Kidney capillary endothelial cell (primary cell): Measurements from ENCODE around the gene ZNF865.
"Not testable (repeated sequence)": the region's sequence is repeated elsewhere in the genome, so short reads cannot be mapped to it uniquely, and the experiment has no call there.

Experiments
- DNase-seq: peaks from one replicate; pipeline ENCODE4 v3.0.0-alpha.2; 2018; ENCODE audit warnings: low spot score

The ZNF865 gene

GRCh38 chr19:55605637-55606470 lies at the start of gene ZNF865:
TSS of gene ZNF865 (plus strand) at chr19:55605647. CDS start at chr19:55613619, 7,972 bp downstream.
- peak; percentile 78 for DNase-seq

DNA sequence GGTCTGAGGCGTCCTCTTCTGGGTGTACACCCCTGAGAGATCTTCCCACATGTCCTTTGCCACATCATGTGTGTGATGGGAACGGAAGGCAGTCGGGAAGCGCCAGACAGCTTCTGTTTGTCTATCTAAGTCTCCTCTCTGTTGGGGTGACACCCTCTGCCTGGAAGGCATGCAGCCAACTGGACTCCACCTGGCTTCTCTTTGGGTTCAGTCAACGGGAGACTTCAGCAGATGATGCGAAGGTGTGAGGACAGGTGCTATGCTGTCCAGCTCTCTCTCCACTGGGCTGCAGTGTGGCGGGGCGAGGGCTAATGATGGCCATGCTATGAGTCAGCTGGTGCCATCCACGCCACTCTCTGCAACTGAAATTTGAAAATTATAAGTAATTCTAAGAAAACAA lies 45.8 kb upstream of the ZNF865 start:
- DNase-seq = no peak

- no peak for DNase-seq
Measured at GRCh38 chr19:55563261-55563690, 42.2 kb upstream of the ZNF865 start.

- DNase-seq = no peak
Measured at GRCh38 chr19:55566823-55567222, 38.6 kb upstream of the ZNF865 start.

DNA sequence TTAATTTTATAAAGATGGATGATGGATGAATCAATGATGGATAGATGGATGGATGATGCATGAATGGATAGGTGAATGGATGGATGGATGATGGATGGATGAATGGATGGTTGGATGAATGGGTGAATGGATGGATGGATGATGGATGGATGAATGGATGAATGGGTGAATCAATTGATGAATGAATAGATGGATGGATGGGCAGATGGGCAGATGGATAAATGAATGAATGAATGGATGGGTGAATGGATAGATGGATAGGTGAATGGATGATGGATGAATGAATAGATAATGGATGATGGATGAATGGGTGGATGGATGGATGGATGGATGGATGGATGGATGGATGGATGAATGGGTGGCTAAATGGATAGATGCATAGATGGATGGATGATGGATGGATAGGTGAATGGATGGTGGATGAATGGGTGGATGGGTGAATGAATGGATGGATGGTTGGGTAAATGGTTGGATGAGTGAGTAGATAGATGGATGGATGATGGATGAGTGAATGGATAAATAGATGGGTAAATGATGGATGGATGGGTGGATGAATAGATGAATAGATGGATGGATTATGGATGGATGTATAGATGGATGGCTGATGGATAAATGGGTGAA lies 37.6 kb upstream of the ZNF865 start:
- DNase-seq = no peak

GRCh38 chr19:55569477-55569876 lies 36.0 kb upstream of the ZNF865 start:
- not testable (repeated sequence) for DNase-seq

GRCh38 chr19:55573929-55574328 lies 31.5 kb upstream of the ZNF865 start:
- not testable (repeated sequence) for DNase-seq

DNA sequence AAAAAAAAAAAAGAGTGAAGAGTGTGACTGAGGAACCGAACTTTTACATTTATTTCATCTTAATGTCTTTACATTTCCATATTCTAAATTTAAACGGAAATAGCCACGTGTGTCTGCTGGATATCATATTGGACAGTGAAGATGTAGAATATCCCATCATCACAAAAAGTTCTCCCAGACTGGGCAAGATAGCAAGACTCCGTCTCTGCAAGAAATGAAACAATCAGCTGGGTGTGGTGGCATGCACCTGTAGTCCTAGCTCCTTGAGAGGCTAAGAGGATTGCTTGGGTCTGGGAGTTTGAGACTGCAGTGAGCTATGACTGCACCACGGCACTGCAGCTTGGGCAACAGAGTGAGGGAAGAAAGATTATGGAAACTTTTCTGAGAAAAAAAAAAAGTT lies 28.7 kb upstream of the ZNF865 start:
- no peak for DNase-seq

GRCh38 chr19:55578031-55578760 lies 27.3 kb upstream of the ZNF865 start:
- no peak for DNase-seq

- no peak for DNase-seq
Measured at GRCh38 chr19:55578761-55579747, 26.4 kb upstream of the ZNF865 start.

GRCh38 chr19:55579766-55580621 lies 25.5 kb upstream of the ZNF865 start:
- no peak for DNase-seq

DNA sequence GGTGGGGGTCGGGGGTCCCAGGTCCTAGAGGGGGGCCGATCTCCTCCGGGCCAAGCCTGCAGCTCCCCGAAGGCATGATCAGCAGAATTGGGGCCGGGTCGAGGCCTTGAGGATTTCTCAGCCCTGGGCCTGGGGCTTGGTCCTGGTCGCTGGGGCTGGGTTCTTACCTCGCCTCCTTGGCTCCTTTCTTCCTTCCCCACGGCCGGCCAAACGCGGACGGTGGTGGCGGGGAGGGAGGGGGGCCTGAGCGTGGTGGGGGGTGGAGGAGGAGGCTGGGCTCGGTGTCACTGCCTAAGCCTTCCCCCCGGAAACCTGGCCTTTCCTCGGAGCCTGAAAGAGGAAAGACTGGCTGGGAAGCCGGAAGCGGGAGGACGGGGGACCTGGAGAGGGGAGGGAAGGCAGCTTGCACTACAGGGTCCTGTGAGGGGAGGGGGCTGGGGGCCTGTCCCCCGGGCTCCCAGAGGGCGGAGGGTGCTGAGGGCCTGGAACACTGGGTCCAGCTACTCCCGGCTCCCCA lies 24.8 kb upstream of the ZNF865 start, which contains the start of gene ZNF579:
TSS of gene ZNF579 (minus strand) at position 221 of the 517 bp plus-strand sequence. CDS start 1,209 bp downstream, outside the sequence.
- DNase-seq = peak; percentile 70

DNA sequence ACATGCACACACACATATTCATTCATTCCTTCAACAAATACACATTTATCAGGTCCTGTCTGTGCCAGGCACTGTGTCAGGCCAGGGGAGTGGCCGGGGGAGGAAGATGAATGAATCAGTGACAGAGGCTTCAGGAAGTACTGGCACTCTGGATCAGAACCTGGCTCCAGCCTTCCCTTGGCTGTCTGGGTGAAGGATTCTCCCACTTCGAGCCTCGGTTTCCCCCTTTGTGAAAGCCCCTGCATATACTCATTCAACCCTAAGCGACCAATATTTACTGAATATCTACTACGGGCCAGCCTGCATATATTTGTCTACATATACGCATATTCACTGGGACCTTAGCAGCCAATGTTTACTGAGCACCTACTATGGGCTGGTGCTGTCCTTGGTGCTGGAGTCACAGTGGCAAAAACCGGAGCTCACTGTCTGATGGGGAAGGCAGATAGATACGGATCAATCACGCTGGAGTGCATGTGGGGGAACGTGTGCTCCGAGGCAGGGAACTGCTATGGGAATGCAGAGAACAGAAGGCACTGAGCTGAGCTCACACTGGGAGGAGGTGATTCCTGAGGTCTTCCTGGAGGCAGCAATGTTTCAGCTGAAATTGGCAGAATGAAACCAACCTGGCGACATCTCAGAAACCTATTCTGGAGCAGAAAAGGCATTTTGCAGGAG lies 24.2 kb upstream of the ZNF865 start:
- no peak for DNase-seq

DNA sequence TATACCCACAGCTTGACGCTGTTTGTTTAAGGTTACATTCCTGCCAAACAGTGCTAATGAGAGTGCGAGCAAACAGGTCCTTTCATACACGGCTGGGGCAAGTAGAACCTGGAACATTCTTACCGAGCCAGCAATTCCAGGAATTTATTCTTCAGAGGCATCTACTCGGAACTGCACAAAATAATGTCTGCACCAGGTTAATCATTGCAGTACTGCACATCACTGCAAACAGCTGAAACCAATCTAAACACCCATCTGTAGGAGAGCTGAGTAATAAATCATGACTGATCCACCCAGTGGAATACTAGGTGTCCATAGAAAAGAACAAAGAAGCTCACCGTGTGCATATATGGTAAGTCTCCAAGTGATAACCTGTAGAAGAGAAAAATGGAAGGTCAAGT lies 23.6 kb upstream of the ZNF865 start:
- DNase-seq = no peak

DNA sequence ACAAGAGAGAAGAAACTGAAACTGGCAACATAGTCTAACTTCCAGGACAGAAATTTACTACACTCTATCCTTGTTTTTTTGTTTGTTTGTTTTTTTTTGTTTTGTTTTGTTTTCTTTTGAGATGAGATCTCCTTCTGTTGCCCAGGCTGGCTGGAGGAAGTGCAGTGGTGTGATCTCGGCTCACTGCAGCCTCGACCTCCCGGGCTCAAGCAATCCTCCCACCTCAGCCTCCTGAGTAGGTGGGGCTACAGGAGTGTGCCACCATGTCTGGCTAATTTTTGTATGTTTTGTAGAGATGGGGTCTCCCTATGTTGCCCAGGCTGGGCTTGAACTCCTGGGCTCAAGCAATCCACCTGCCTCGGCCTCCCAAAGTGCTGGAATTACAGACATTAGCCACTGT lies 23.2 kb upstream of the ZNF865 start:
- DNase-seq = not testable (repeated sequence)

DNA sequence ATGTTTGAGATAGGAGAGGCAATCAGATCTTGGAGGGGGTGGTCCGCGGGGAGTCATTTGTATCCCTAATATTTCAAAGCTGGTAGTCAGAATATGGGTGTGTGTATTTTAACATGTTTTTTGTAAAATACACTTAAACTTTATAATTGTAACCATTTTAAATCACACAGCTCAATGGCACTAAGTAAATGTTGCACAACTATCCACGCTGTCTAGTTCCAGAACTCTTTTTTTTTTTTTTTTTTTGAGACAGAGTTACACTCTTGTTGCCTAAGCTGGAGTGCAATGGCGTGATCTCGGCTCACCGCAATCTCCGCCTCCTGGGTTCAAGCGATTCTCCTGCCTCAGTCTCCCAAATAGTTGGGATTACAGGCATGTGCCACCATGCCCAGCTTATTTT lies 21.6 kb upstream of the ZNF865 start:
- DNase-seq = not testable (repeated sequence)

GRCh38 chr19:55584871-55585270 lies 20.6 kb upstream of the ZNF865 start:
- DNase-seq = no peak

- no peak for DNase-seq
Measured at GRCh38 chr19:55585658-55586339, 19.6 kb upstream of the ZNF865 start.
